Tibial nerve (tissue), 4 donors: Measurements from ENCODE around the gene AP1B1. TPM values are rescaled to one million over a fixed set of nuclear protein-coding genes. Genes with fewer than 3 reads are reported as not detected.

Experiments
- DNase-seq, 2 donors: peaks; one replicate each; pipeline ENCODE4 v3.0.0-alpha.2; 2019; ENCODE audit warnings: low spot score in 2 of 2
- H3K27ac ChIP-seq, 4 donors: fragments of 200-600 bp; sonication (generic) in 3 of 4; one replicate each; pipeline ENCODE4 v1.5.1; 2017 to 2019; ENCODE audit warnings: mild to moderate bottlenecking in 1 of 4
- H3K27me3 ChIP-seq, 2 donors: fragments of 200-600 bp; sonication (generic) in 1 of 2; one replicate each; pipeline versions ENCODE4 v1.5.1 to v1.6.0; 2017 to 2019
- H3K36me3 ChIP-seq, 3 donors: fragments of 200-600 bp; sonication (generic); one replicate each; pipeline ENCODE4 v1.5.1; 2018 to 2019
- H3K4me1 ChIP-seq, 4 donors: fragments of 200-600 bp; sonication (generic) in 3 of 4; one replicate each; pipeline ENCODE4 v1.5.1; 2017 to 2019
- H3K4me3 ChIP-seq, 4 donors: fragments of 200-600 bp; sonication (generic) in 3 of 4; one replicate each; pipeline ENCODE4 v1.5.1; 2017 to 2019; ENCODE audit warnings: mild to moderate bottlenecking in 1 of 4, moderate library complexity in 1 of 4
- H3K9me3 ChIP-seq, 4 donors: fragments of 200-600 bp; sonication (generic) in 3 of 4; one replicate each; pipeline ENCODE4 v1.5.1; 2017 to 2019
- CTCF ChIP-seq, 5 experiments: fragments of 200-600 bp in 3 of 5; fragments of 450-650 bp in 2 of 5; sonication (generic) in 3 of 5; IDR thresholded peaks; one replicate each; pipeline ENCODE4 v1.5.1; 2016 to 2019; ENCODE audit warnings: antibody characterized with exemption in 5 of 5, mild to moderate bottlenecking in 3 of 5, moderate library complexity in 2 of 5
- EP300 ChIP-seq, 2 donors: sonication (generic); formaldehyde crosslinking; IDR thresholded peaks; one replicate each; pipeline ENCODE4 v1.6.1; 2017; ENCODE audit warnings: antibody characterized with exemption in 2 of 2, mild to moderate bottlenecking in 1 of 2
- POLR2A ChIP-seq, 2 donors: fragments of 450-650 bp; IDR thresholded peaks; one replicate each; pipeline ENCODE4 v1.6.1; 2017; ENCODE audit warnings: antibody characterized with exemption in 2 of 2, mild to moderate bottlenecking in 2 of 2, moderate library complexity in 2 of 2
- WGBS, 2 donors: methylation state at CpG; one replicate each; pipeline ENCODE4 v1.1.5; 2018; 5-methylcytosine and 5-hydroxymethylcytosine counted together
- total RNA-seq, 4 donors: library from RNA; depleted of rRNA; stranded (reverse); fragments of >200 nt; gene quantifications; one replicate each; pipeline ENCODE4 v1.1.0, GENCODE V29; 2016

The AP1B1 gene
- total RNA-seq, 4 donors from 2014 or later, result 51.3 to 93.3 (median 60.1) TPM

- TF ChIP-seq CTCF (IDR thresholded peaks at IDR 0.05), result no peak
- TF ChIP-seq EP300 (IDR thresholded peaks at IDR 0.05), result no peak
- no peak for TF ChIP-seq POLR2A (IDR thresholded peaks at IDR 0.05)
- Histone ChIP-seq H3K9me3 (no peaks in the 10 kb centered on the region), H3K27ac (no peak overlapping the region), H3K27me3 (no peaks in the 10 kb centered on the region), H3K4me1 (peaks cover 0 to 10% (median 0%) of the 10 kb centered on the region in 4 donors), H3K36me3 (peaks cover 0 to 100% (median 16%) of the 10 kb centered on the region in 3 donors), H3K4me3 (no peak overlapping the region)
- no peak for DNase-seq
- WGBS, 2 donors, result 90 to 97% methylated on average over 7 of the region's 7 CpGs
Observed at GRCh38 chr22:29334148-29334547, 54.2 kb downstream of the AP1B1 start.

GRCh38 chr22:29332886-29333496 lies 55.4 kb downstream of the AP1B1 start:
- Histone ChIP-seq H3K4me1 (peaks cover 0 to 15% (median 0%) of the 10 kb centered on the region in 4 donors), H3K27me3 (no peaks in the 10 kb centered on the region), H3K27ac (no peak overlapping the region), H3K36me3 (peaks cover 0 to 100% (median 8%) of the 10 kb centered on the region in 3 donors), H3K4me3 (no peak overlapping the region), H3K9me3 (no peaks in the 10 kb centered on the region)
- TF ChIP-seq CTCF (IDR thresholded peaks at IDR 0.05) (no peak), EP300 (IDR thresholded peaks at IDR 0.05) (no peak), POLR2A (IDR thresholded peaks at IDR 0.05) (no peak)
- WGBS, 2 donors, result 90 to 97% methylated on average over 6 to 8 of the region's 8 CpGs
- DNase-seq, result no peak

GRCh38 chr22:29331658-29332300 lies 56.6 kb downstream of the AP1B1 start:
- Histone ChIP-seq H3K9me3 (no peaks in the 10 kb centered on the region), H3K36me3 (peaks cover 0 to 100% (median 0%) of the 10 kb centered on the region in 3 donors), H3K4me1 (peaks cover 0 to 27% (median 0%) of the 10 kb centered on the region in 4 donors), H3K4me3 (no peak overlapping the region), H3K27ac (no peak overlapping the region), H3K27me3 (no peaks in the 10 kb centered on the region)
- TF ChIP-seq CTCF (IDR thresholded peaks at IDR 0.05), result no peak
- no peak for TF ChIP-seq POLR2A (IDR thresholded peaks at IDR 0.05)
- TF ChIP-seq EP300 (IDR thresholded peaks at IDR 0.05), result no peak
- 82 to 84% methylated on average over 14 of the region's 14 CpGs for WGBS, 2 donors
- DNase-seq, result no peak

- peaks cover 0 to 100% (median 0%) of the 10 kb centered on the region in 3 donors for H3K36me3 ChIP-seq
- H3K9me3 ChIP-seq, result no peaks in the 10 kb centered on the region
- peaks cover 0 to 32% (median 0%) of the 10 kb centered on the region in 4 donors for H3K4me1 ChIP-seq
- DNase-seq, result no peak
- H3K27me3 ChIP-seq, result no peaks in the 10 kb centered on the region
- H3K4me3 ChIP-seq, result no peak overlapping the region
- TF ChIP-seq CTCF (IDR thresholded peaks at IDR 0.05) (no peak), POLR2A (IDR thresholded peaks at IDR 0.05) (no peak), EP300 (IDR thresholded peaks at IDR 0.05) (no peak)
- H3K27ac ChIP-seq, result peak overlapping the region in 1 of 4 donors; percentile 85
- WGBS, 2 donors, result 87 to 90% methylated on average over 7 to 8 of the region's 8 CpGs
Observed at GRCh38 chr22:29331213-29331612, 57.2 kb downstream of the AP1B1 start.

GRCh38 chr22:29330753-29331152 lies 57.6 kb downstream of the AP1B1 start:
- WGBS, 2 donors, result 36 to 50% methylated on average over 9 of the region's 9 CpGs
- H3K27ac ChIP-seq, result peak overlapping the region in 1 of 4 donors; percentile 85
- no peaks in the 10 kb centered on the region for H3K9me3 ChIP-seq
- no peak for DNase-seq
- H3K4me1 ChIP-seq, result peaks cover 0 to 37% (median 0%) of the 10 kb centered on the region in 4 donors
- no peaks in the 10 kb centered on the region for H3K27me3 ChIP-seq
- H3K36me3 ChIP-seq, result peaks cover 0 to 98% (median 0%) of the 10 kb centered on the region in 3 donors
- H3K4me3 ChIP-seq, result no peak overlapping the region
- no peak for TF ChIP-seq CTCF (IDR thresholded peaks at IDR 0.05)
- TF ChIP-seq POLR2A (IDR thresholded peaks at IDR 0.05), result no peak
- TF ChIP-seq EP300 (IDR thresholded peaks at IDR 0.05), result no peak
